Fibroblast of skin of right biceps (primary cell): ENCODE measurements around the gene PRR22.

ENCODE experiments used
- DNase-seq: peaks from one replicate; pipeline ENCODE4 v3.0.0-alpha.2; 2013

Gene PRR22

GRCh38 chr19:5811117-5811516 lies 26.6 kb upstream of the PRR22 start:
- no peak for DNase-seq

GRCh38 chr19:5809469-5809868 lies 24.9 kb upstream of the PRR22 start:
- DNase-seq: no peak

- no peak for DNase-seq
Observed at GRCh38 chr19:5809053-5809452, 24.5 kb upstream of the PRR22 start.

GRCh38 chr19:5808120-5808816 lies 23.7 kb upstream of the PRR22 start:
- DNase-seq: no peak

- DNase-seq: no peak
Observed at GRCh38 chr19:5806905-5807304, 22.4 kb upstream of the PRR22 start.

GRCh38 chr19:5806133-5806489 lies 21.6 kb upstream of the PRR22 start:
- DNase-seq: no peak

- peak; percentile 51 for DNase-seq
Observed at GRCh38 chr19:5805462-5806132, 21.1 kb upstream of the PRR22 start.

GRCh38 chr19:5804516-5805461 lies 20.2 kb upstream of the PRR22 start, which contains the start of gene NRTN:
NRTN (plus strand) TSS chr19:5805067; CDS start chr19:5824166, 19,099 bp downstream.
- no peak for DNase-seq

- DNase-seq: peak; percentile 87
Observed at GRCh38 chr19:5803752-5804515, 19.4 kb upstream of the PRR22 start.

- DNase-seq: no peak
Observed at GRCh38 chr19:5803441-5803751, 18.9 kb upstream of the PRR22 start.

GRCh38 chr19:5801796-5802619 lies 17.5 kb upstream of the PRR22 start:
- DNase-seq: peak; percentile 64

GRCh38 chr19:5800361-5801270 lies 16.1 kb upstream of the PRR22 start:
- no peak for DNase-seq

- no peak for DNase-seq
Observed at GRCh38 chr19:5799247-5800241, 15.0 kb upstream of the PRR22 start.

- DNase-seq: no peak
Observed at GRCh38 chr19:5798244-5798643, 13.7 kb upstream of the PRR22 start.

GRCh38 chr19:5795382-5795919 lies 10.9 kb upstream of the PRR22 start:
- no peak for DNase-seq

- DNase-seq: no peak
Observed at GRCh38 chr19:5793188-5793587, 8.6 kb upstream of the PRR22 start.

GRCh38 chr19:5792224-5792623 lies 7.7 kb upstream of the PRR22 start:
- no peak for DNase-seq

GRCh38 chr19:5790559-5791520 lies 6.3 kb upstream of the PRR22 start, which contains the start of gene DUS3L:
DUS3L (minus strand) TSS chr19:5791163; CDS start chr19:5791141, 22 bp downstream.
- peak; percentile 98 for DNase-seq
